GM12878 (cell line): ENCODE data around the gene KCTD2. TPM values are rescaled to one million over a fixed set of nuclear protein-coding genes. Genes with fewer than 3 reads are reported as not detected.

Experiments used
- ATAC-seq: fragments of 200-7000 bp; cut with Tn5 transposase; 3 replicates; pipeline ENCODE4 v1.9.1; 2020; ENCODE audit warnings: mild to moderate bottlenecking, moderate library complexity
- BruUV-seq: library from RNA; stranded (reverse); fragments of 400-500 nt; replicated peaks from 2 replicates; lab custom pipeline; 2021; lab: Mats Ljungman, UMichigan
- CTCF ChIA-PET: fragments of 300-600 bp; sonication (Branson Sonifier 250); formaldehyde crosslinking; extraction: SDS; loops from one replicate; lab custom pipeline; 2021; ENCODE audit warnings: inconsistent platforms; lab: Yijun Ruan, JAX
- POLR2A ChIA-PET: fragments of 350-600 bp; formaldehyde crosslinking; extraction: SDS; loops from one replicate; lab custom pipeline; 2021; ENCODE audit warnings: inconsistent platforms; lab: Charles Lee
- RAD21 ChIA-PET: fragments of 300-600 bp; sonication (Branson Sonifier 250); formaldehyde crosslinking; loops from one replicate; lab custom pipeline; 2023; ENCODE audit warnings: antibody characterized with exemption; ENCODE audit not compliant: unreplicated experiment; lab: Charles Lee
- SMC1A ChIA-PET: fragments of 300-600 bp; sonication (Branson Sonifier 250); formaldehyde crosslinking; loops from one replicate; lab custom pipeline; 2023; ENCODE audit not compliant: unreplicated experiment, uncharacterized antibody; lab: Charles Lee
- DNase-seq: peaks from one replicate; pipeline ENCODE4 v3.0.0-alpha.2; 2011; ENCODE audit warnings: low read depth, low spot score
- FAIRE-seq: peaks from 3 replicates; lab custom pipeline; 2011; peaks lifted over from hg19 to GRCh38; lab: Jason Lieb, UNC
- H2AFZ ChIP-seq: 2 replicates; pipeline ENCODE4 v1.6.0; 2011; ENCODE audit warnings: low read depth, low read length, control low read depth; ENCODE audit not compliant: control insufficient read depth
- H3K27ac ChIP-seq: 2 replicates; pipeline ENCODE4 v1.5.1; 2011; ENCODE audit warnings: control low read depth; ENCODE audit not compliant: control insufficient read depth, insufficient read depth
- H3K27me3 ChIP-seq, 2 experiments: replicated peaks in 1 of 2; 2 replicates each; pipeline versions ENCODE4 v1.6.0 to v1.6.1; 2011; ENCODE audit warnings: low read length in 1 of 2; ENCODE audit not compliant: control insufficient read depth in 2 of 2, insufficient read depth in 2 of 2
- H3K36me3 ChIP-seq, 2 experiments: 2 replicates each; pipeline ENCODE4 v1.5.1; 2011; ENCODE audit warnings: low read length in 1 of 2; ENCODE audit not compliant: control insufficient read depth in 2 of 2, insufficient read depth in 2 of 2
- H3K4me1 ChIP-seq: 2 replicates; pipeline ENCODE4 v1.6.1; 2011; ENCODE audit warnings: mild to moderate bottlenecking, low read length, moderate library complexity, mixed read lengths; ENCODE audit not compliant: control insufficient read depth, insufficient read depth
- H3K4me2 ChIP-seq: 2 replicates; pipeline ENCODE4 v1.6.0; 2011; ENCODE audit warnings: control low read depth; ENCODE audit not compliant: control insufficient read depth, insufficient read depth
- H3K4me3 ChIP-seq: fragments of 200-600 bp; sonication (generic); 2 replicates; pipeline ENCODE4 v1.5.1; 2016
- H3K79me2 ChIP-seq: 2 replicates; pipeline ENCODE4 v1.6.0; 2011; ENCODE audit warnings: low read length; ENCODE audit not compliant: control insufficient read depth, insufficient read depth
- H3K9ac ChIP-seq: 2 replicates; pipeline ENCODE4 v1.8.0; 2011; ENCODE audit warnings: low read length, control low read depth, mixed read lengths; ENCODE audit not compliant: control insufficient read depth, insufficient read depth
- H3K9me3 ChIP-seq: replicated peaks from 3 replicates; pipeline ENCODE4 v1.5.1; 2011; ENCODE audit warnings: mild to moderate bottlenecking, low read length; ENCODE audit not compliant: control insufficient read depth, insufficient read depth
- H4K20me1 ChIP-seq: 2 replicates; pipeline ENCODE4 v1.6.0; 2011; ENCODE audit not compliant: control insufficient read depth, insufficient read depth
- BACH1 ChIP-seq: fragments of 450-650 bp; IDR thresholded peaks from 2 replicates; pipeline ENCODE4 v1.6.1; 2017; ENCODE audit warnings: mild to moderate bottlenecking, borderline replicate concordance
- CBX5 ChIP-seq: sonication (generic); IDR thresholded peaks from 2 replicates; pipeline ENCODE4 v1.6.1; 2016; ENCODE audit warnings: low read depth, moderate library complexity, mild to moderate bottlenecking, inconsistent platforms
- ESRRA ChIP-seq: IDR thresholded peaks from 2 replicates; pipeline ENCODE4 v1.6.1; 2012; ENCODE audit warnings: mild to moderate bottlenecking, low read length, improper control_type of control experiment
- NFYA ChIP-seq: IDR thresholded peaks from 2 replicates; pipeline ENCODE4 v1.6.1; 2011; ENCODE audit warnings: low read depth, mild to moderate bottlenecking, low read length, improper control_type of control experiment, borderline replicate concordance
- NR2F1 ChIP-seq: fragments of 450-650 bp; conservative IDR thresholded peaks from 2 replicates; pipeline ENCODE4 v1.6.1; 2017; ENCODE audit warnings: mild to moderate bottlenecking
- PAX5 ChIP-seq: IDR thresholded peaks from 2 replicates; pipeline ENCODE4 v1.6.1; 2011; ENCODE audit warnings: low read depth, low read length, borderline replicate concordance
- POLR2A ChIP-seq: IDR thresholded peaks from 2 replicates; pipeline ENCODE4 v1.6.1; 2011; ENCODE audit warnings: low read depth, mild to moderate bottlenecking, low read length
- RELA ChIP-seq: fragments of 450-650 bp; IDR thresholded peaks from 2 replicates; pipeline ENCODE4 v1.8.0; 2014; ENCODE audit warnings: borderline replicate concordance; ENCODE audit not compliant: partially characterized antibody
- SMC3 ChIP-seq: IDR thresholded peaks from 2 replicates; pipeline ENCODE4 v1.6.1; 2011; ENCODE audit warnings: low read length, improper control_type of control experiment, borderline replicate concordance
- SPI1 ChIP-seq: IDR thresholded peaks from 2 replicates; pipeline ENCODE4 v1.6.1; 2011; ENCODE audit warnings: low read depth, mild to moderate bottlenecking, low read length, moderate library complexity, borderline replicate concordance; ENCODE audit not compliant: insufficient read depth
- YY1 ChIP-seq: IDR thresholded peaks from 2 replicates; pipeline ENCODE4 v1.6.1; 2011; ENCODE audit warnings: low read depth, mild to moderate bottlenecking, low read length
- ZBTB40 ChIP-seq: fragments of 450-650 bp; IDR thresholded peaks from 2 replicates; pipeline ENCODE4 v1.6.1; 2016; ENCODE audit warnings: mild to moderate bottlenecking, moderate library complexity, borderline replicate concordance
- ZNF24 ChIP-seq: fragments of 450-650 bp; IDR thresholded peaks from 2 replicates; pipeline ENCODE4 v1.6.1; 2017; ENCODE audit warnings: antibody characterized with exemption, mild to moderate bottlenecking
- WGBS: methylation state at CpG from one replicate; pipeline ENCODE4 v1.1.6; 2016; ENCODE audit warnings: low lambda C conversion rate; ENCODE audit not compliant: insufficient replicate concordance, insufficient coverage; ENCODE audit errors: missing lambda C conversion rate; 5-methylcytosine and 5-hydroxymethylcytosine counted together
- in situ Hi-C: fragments of 300-500 bp; cut with MboI; formaldehyde crosslinking; loops from 9 replicates; pipeline ENCODE4 v1.14.3; 2018; ENCODE audit warnings: mixed read lengths
- intact Hi-C: fragments of 100-400 bp; cut with micrococcal nuclease; formaldehyde crosslinking; loops from one replicate; pipeline ENCODE4 v1.14.2; 2022; ENCODE audit not compliant: unreplicated experiment
- polyA plus RNA-seq, 11 experiments: library from polyadenylated mRNA; depleted of rRNA in 4 of 11; unstranded in 6 of 11; stranded (reverse) in 5 of 11; fragments of >200 nt; fragmentation: Nextera tagmentation in 4 of 11; fragmentation: Illumina TruSeq in 1 of 11; extraction: Ambion mirVana in 4 of 11; extraction: Trizol in 1 of 11; gene quantifications; 1 replicate in 1 of 11; 2 replicates in 10 of 11; pipeline versions ENCODE4 v1.2.1 to v1.2.3, GENCODE V29; 2011 to 2016; ENCODE audit warnings: inconsistent platforms in 2 of 11, missing spikeins in 2 of 11, low read depth in 1 of 11
- total RNA-seq, 4 experiments: library from RNA; depleted of rRNA in 3 of 4; stranded (reverse); fragments of >200 nt in 3 of 4; fragmentation: Illumina TruSeq in 1 of 4; extraction: Trizol in 1 of 4; gene quantifications; 2 replicates each; pipeline versions ENCODE4 v1.2.1 to v1.2.3, GENCODE V29; 2013 to 2021
- TF ChIP-seq, protein P1 (sequence below): fragments of 450-650 bp; IDR thresholded peaks from 2 replicates; pipeline ENCODE4 v1.6.1; 2016; ENCODE audit warnings: mild to moderate bottlenecking
- TF ChIP-seq, protein P2 (sequence below): IDR thresholded peaks from 2 replicates; pipeline ENCODE4 v1.6.1; 2011; ENCODE audit warnings: borderline replicate concordance, low read depth, mild to moderate bottlenecking, moderate library complexity, mixed read lengths, low read length; ENCODE audit not compliant: insufficient read depth; ENCODE audit errors: extremely low read length

The KCTD2 gene
- total and polyA plus RNA-seq, 10 of the 15 experiments (the other 5 are each of a cell fraction or from before 2014, with no cell fraction given), result 1.5 to 27.5 (median 13.7) TPM

GRCh38 chr17:75093548-75094158 lies 46.6 kb downstream of the KCTD2 start:
- H4K20me1 ChIP-seq, result no peaks in the 10 kb centered on the region
- no peak for DNase-seq
- in situ Hi-C loops (no loop called here), intact Hi-C loops (no loop called here)
- no peak for FAIRE-seq
- RAD21 ChIA-PET, result no interaction called here
- SMC1A ChIA-PET, result no interaction called here
- no peaks in the 10 kb centered on the region for H3K9me3 ChIP-seq
- CTCF ChIA-PET, result interaction anchor here (1.2 kb wide), 1 partner anchor 12 kb away, joined by 4 read pairs; no protein-coding TSS in a partner anchor
- no peak overlapping the region for H3K4me3 ChIP-seq
- H3K4me1 ChIP-seq, result peaks cover 3% of the 10 kb centered on the region
- H3K79me2 ChIP-seq, result no peaks in the 10 kb centered on the region
- POLR2A ChIA-PET, result interaction anchor here (0.6 to 0.9 kb wide), 2 partner anchors 12 to 17 kb away, joined by 3 to 5 read pairs; no protein-coding TSS in a partner anchor
- WGBS, result 73% methylated on average over 18 of the region's 18 CpGs
- BruUV-seq, result no TSS peak
- no peak overlapping the region for H2AFZ ChIP-seq
- no peak overlapping the region for H3K27ac ChIP-seq
- no peaks in the 10 kb centered on the region for H3K27me3 ChIP-seq
- H3K9ac ChIP-seq, result no peak overlapping the region
- no peak for ATAC-seq
- H3K36me3 ChIP-seq, result no peaks in the 10 kb centered on the region
- no peak overlapping the region for H3K4me2 ChIP-seq
- no peak for TF ChIP-seq POLR2A
- no peak for TF ChIP-seq SPI1
- no peak for TF ChIP-seq PAX5
- TF ChIP-seq ZBTB40, result no peak
- TF ChIP-seq YY1, result no peak
- TF ChIP-seq SMC3, result no peak
- no peak for TF ChIP-seq BACH1
- no peak for TF ChIP-seq CBX5
- no peak for TF ChIP-seq NFYA
- TF ChIP-seq RELA, result no peak
- no peak for TF ChIP-seq ZNF24
- TF ChIP-seq NR2F1, result no peak
- no peak for TF ChIP-seq ESRRA
- TF ChIP-seq, protein P1, sequence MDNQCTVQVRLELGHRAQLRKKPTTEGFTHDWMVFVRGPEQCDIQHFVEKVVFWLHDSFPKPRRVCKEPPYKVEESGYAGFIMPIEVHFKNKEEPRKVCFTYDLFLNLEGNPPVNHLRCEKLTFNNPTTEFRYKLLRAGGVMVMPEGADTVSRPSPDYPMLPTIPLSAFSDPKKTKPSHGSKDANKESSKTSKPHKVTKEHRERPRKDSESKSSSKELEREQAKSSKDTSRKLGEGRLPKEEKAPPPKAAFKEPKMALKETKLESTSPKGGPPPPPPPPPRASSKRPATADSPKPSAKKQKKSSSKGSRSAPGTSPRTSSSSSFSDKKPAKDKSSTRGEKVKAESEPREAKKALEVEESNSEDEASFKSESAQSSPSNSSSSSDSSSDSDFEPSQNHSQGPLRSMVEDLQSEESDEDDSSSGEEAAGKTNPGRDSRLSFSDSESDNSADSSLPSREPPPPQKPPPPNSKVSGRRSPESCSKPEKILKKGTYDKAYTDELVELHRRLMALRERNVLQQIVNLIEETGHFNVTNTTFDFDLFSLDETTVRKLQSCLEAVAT, result no peak
- TF ChIP-seq, protein P2, sequence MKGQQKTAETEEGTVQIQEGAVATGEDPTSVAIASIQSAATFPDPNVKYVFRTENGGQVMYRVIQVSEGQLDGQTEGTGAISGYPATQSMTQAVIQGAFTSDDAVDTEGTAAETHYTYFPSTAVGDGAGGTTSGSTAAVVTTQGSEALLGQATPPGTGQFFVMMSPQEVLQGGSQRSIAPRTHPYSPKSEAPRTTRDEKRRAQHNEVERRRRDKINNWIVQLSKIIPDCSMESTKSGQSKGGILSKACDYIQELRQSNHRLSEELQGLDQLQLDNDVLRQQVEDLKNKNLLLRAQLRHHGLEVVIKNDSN, result no peak
